Thyroid gland (tissue), 4 donors: Measurements from ENCODE around the gene MPST. TPM values are rescaled to one million over a fixed set of nuclear protein-coding genes. Genes with fewer than 3 reads are reported as not detected.

Experiments used
- DNase-seq, 2 donors: peaks; one replicate each; pipeline ENCODE4 v3.0.0-alpha.2; 2019
- H3K27ac ChIP-seq, 3 donors: fragments of 200-600 bp; sonication (generic); 1 replicate in 2 of 3; 2 replicates in 1 of 3; pipeline ENCODE4 v1.5.1; 2016 to 2019; ENCODE audit warnings: mild to moderate bottlenecking in 1 of 3, moderate library complexity in 1 of 3
- H3K27me3 ChIP-seq: fragments of 200-600 bp; sonication (generic); one replicate; pipeline ENCODE4 v1.5.1; 2019
- H3K36me3 ChIP-seq, 2 donors: fragments of 200-600 bp; sonication (generic); one replicate each; pipeline ENCODE4 v1.5.1; 2016 to 2019
- H3K4me1 ChIP-seq, 2 donors: fragments of 200-600 bp; sonication (generic); one replicate each; pipeline ENCODE4 v1.5.1; 2017 to 2019
- H3K4me3 ChIP-seq, 3 donors: fragments of 200-600 bp; sonication (generic); replicated peaks in 1 of 3; 1 replicate in 2 of 3; 2 replicates in 1 of 3; pipeline ENCODE4 v1.5.1; 2016; ENCODE audit warnings: mild to moderate bottlenecking in 1 of 3
- H3K9me3 ChIP-seq: fragments of 200-600 bp; sonication (generic); one replicate; pipeline ENCODE4 v1.5.1; 2017
- POLR2A ChIP-seq, 2 donors: fragments of 450-650 bp; IDR thresholded peaks; one replicate each; pipeline ENCODE4 v1.6.1; 2017; ENCODE audit warnings: antibody characterized with exemption in 2 of 2, mild to moderate bottlenecking in 2 of 2, moderate library complexity in 1 of 2
- WGBS, 2 donors: methylation state at CpG; one replicate each; pipeline ENCODE4 v1.1.5; 2017; 5-methylcytosine and 5-hydroxymethylcytosine counted together
- intact Hi-C: fragments of 100-400 bp; cut with DNase I; formaldehyde crosslinking; loops from one replicate; pipeline ENCODE4 v1.15.1; 2023
- total RNA-seq, 4 donors: library from RNA; depleted of rRNA; stranded (reverse); fragments of >200 nt; gene quantifications; one replicate each; pipeline ENCODE4 v1.2.3, GENCODE V29; 2016
- TF ChIP-seq, protein P1 (sequence below), 6 experiments: fragments of 200-600 bp in 3 of 6; fragments of 450-650 bp in 3 of 6; sonication (generic) in 3 of 6; IDR thresholded peaks; one replicate each; pipeline ENCODE4 v1.5.1; 2016 to 2019; ENCODE audit warnings: antibody characterized with exemption in 6 of 6, mild to moderate bottlenecking in 2 of 6, inconsistent platforms in 1 of 6, moderate library complexity in 1 of 6

Gene MPST
- total RNA-seq, 4 donors from 2014 or later, result 67.7 to 102 (median 93.6) TPM

DNA sequence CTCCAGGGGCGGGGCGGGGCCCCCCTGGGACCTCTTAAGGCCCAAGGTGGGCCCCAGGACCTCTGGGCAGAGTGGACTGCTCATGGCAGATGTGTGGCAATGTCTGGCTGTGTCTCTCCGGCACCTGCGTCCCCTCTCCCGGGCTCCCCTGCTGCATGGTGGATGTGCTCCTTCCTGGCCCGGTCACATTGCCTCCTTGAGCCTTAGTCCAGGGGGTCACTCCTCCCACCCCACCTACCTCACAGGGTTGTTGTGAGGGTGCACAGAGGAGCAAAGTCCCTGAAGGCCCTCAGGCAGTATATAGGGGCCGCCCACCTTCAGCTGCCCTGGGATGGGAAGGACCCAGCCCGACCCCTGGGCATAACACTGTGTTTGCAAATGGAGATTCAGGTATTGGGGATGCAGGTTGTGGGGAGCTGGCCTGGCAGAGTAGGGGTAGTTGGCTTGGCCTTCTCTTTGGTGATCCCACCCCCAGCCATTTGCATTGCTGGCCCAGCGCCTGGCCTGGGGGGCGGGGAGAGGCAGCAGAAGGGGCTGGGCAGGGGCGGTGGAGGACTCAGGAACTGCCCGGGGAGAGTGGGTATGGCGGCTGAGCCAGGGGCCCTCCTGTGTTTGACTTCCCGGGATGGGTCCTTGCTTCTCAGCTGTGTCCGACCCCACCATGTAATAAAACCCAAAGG lies 43.3 kb downstream of the MPST start:
- 80 to 81% methylated on average over 9 to 12 of the region's 15 CpGs for WGBS, 2 donors
- H3K27ac ChIP-seq, result no peak overlapping the region
- TF ChIP-seq, protein P1, sequence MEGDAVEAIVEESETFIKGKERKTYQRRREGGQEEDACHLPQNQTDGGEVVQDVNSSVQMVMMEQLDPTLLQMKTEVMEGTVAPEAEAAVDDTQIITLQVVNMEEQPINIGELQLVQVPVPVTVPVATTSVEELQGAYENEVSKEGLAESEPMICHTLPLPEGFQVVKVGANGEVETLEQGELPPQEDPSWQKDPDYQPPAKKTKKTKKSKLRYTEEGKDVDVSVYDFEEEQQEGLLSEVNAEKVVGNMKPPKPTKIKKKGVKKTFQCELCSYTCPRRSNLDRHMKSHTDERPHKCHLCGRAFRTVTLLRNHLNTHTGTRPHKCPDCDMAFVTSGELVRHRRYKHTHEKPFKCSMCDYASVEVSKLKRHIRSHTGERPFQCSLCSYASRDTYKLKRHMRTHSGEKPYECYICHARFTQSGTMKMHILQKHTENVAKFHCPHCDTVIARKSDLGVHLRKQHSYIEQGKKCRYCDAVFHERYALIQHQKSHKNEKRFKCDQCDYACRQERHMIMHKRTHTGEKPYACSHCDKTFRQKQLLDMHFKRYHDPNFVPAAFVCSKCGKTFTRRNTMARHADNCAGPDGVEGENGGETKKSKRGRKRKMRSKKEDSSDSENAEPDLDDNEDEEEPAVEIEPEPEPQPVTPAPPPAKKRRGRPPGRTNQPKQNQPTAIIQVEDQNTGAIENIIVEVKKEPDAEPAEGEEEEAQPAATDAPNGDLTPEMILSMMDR (IDR thresholded peaks at IDR 0.05), result no peak
- TF ChIP-seq POLR2A (IDR thresholded peaks at IDR 0.05), result no peak
- H3K27me3 ChIP-seq, result no peaks in the 10 kb centered on the region
- H3K4me3 ChIP-seq, result no peak overlapping the region
- H3K4me1 ChIP-seq, result no peaks in the 10 kb centered on the region
- no peak for DNase-seq
- intact Hi-C loops, result no loop called here
- no peaks in the 10 kb centered on the region for H3K9me3 ChIP-seq
- H3K36me3 ChIP-seq, result no peaks in the 10 kb centered on the region

DNA sequence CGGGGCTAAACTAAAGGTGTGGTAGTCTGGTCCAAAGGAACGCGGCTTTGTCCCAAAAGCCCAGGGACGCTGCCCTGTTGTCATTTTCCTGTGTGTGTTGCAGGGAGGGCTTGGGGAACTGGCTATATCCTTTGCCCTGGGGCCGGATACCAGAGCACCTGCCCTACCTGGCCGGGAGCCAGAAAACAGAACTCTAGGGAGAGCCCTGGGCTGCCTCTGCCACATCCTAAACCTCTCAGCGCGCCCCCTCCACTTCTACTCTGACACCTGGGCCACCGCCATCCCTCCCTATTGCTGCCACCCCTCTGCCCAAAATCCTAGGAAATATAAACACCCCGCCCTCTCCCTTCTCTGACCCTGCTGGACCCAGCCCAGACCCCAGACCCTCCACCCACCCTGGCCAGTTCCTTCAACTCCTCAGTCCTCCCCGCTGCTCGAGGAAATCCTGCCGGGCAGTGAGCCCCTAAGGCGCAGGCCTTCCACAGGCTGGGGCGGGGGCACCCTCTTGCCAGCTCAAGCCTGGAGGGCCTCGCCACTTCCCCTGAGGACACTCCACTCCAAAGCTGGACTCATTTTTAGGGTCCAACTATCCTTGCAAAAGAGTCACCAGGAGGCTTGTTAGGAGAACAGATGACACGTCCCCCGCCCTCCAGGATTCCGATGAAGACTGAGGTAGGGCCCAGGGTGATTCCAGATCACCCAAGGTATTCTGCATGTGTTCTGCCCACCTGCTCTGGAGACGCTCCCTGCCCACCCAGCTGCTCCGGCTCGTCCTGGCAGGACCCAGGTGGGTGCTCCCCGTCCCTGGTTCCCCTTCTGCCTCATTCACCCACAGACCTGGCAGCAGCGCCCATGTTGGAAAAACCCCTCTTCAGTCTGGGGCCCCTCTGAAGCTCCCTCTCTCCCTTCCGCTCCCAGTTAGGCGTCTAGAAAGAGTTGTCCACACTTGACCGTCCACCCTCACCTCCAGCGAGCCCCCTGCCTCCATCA lies 44.2 kb downstream of the MPST start:
- no peaks in the 10 kb centered on the region for H3K27me3 ChIP-seq
- no peak overlapping the region for H3K27ac ChIP-seq
- H3K9me3 ChIP-seq, result no peaks in the 10 kb centered on the region
- no peak for DNase-seq
- intact Hi-C loops, result no loop called here
- no peak overlapping the region for H3K4me3 ChIP-seq
- no peaks in the 10 kb centered on the region for H3K4me1 ChIP-seq
- TF ChIP-seq, protein P1 (IDR thresholded peaks at IDR 0.05), result no peak
- no peaks in the 10 kb centered on the region for H3K36me3 ChIP-seq
- 81 to 83% methylated on average over 24 to 28 of the region's 28 CpGs for WGBS, 2 donors

DNA sequence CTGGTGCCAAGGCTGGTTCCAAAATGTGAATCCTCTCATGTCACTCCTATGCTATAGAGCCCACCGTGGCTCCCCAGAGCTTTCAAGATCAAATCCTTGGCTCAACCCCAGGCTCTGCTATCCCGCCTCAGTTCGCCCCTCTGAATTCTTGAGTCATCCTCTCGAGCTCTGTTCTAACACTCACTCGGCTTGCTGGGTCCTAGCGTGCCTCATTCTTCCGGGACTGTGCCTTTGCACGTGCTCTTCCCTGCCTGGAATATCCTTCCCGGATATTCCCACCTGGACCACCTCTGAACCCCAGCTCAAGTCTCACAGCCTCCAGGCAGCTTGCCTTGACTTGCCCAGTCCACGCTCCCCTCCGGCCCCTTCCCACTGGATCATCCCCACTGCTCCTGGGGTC lies 45.0 kb downstream of the MPST start:
- no peak overlapping the region for H3K27ac ChIP-seq
- no peaks in the 10 kb centered on the region for H3K27me3 ChIP-seq
- H3K4me3 ChIP-seq, result no peak overlapping the region
- H3K9me3 ChIP-seq, result no peaks in the 10 kb centered on the region
- WGBS, 2 donors, result 87 to 91% methylated on average over 11 of the region's 11 CpGs
- intact Hi-C loops, result no loop called here
- TF ChIP-seq, protein P1 (IDR thresholded peaks at IDR 0.05), result no peak
- TF ChIP-seq POLR2A (IDR thresholded peaks at IDR 0.05), result no peak
- H3K4me1 ChIP-seq, result no peaks in the 10 kb centered on the region
- DNase-seq, result no peak
- no peaks in the 10 kb centered on the region for H3K36me3 ChIP-seq

DNA sequence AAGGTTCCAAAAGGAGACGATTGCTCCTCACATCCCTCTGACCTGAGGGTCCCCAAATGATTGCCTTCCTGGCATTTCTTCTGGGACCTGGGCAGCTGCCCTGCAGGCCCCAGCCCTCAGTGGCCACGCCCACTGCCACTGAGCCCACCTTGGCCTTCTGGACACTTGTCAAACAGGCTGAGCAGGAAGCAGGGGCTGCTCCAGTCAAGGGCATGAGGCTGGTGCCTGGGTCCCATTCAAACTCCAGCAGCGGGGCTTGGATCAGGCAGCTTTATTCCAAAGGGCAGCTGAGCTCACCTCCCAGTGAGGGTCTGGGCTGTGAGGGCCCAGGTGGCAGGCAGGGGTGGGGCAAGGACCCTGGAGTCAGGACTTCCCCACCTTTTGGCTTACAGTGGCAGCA lies 45.6 kb downstream of the MPST start:
- intact Hi-C loops, result no loop called here

More for the DNA sequence above, 45.6 kb downstream of the MPST start:
- Histone ChIP-seq H3K27me3 (no peaks in the 10 kb centered on the region), H3K4me1 (no peaks in the 10 kb centered on the region), H3K36me3 (no peaks in the 10 kb centered on the region), H3K9me3 (no peaks in the 10 kb centered on the region), H3K4me3 (no peak overlapping the region), H3K27ac (no peak overlapping the region)
- no peak for DNase-seq
- WGBS, 2 donors, result 58 to 70% methylated on average over 2 of the region's 3 CpGs
- TF ChIP-seq, protein P1 (IDR thresholded peaks at IDR 0.05), result no peak
- no peak for TF ChIP-seq POLR2A (IDR thresholded peaks at IDR 0.05)
